ENCODE results near the gene NRL. TPM values are rescaled to one million over a fixed set of nuclear protein-coding genes. Genes with fewer than 3 reads are reported as not detected.

The NRL gene
- total RNA-seq, 1 experiment from 2014 or later, result 2.5 TPM

GRCh38 chr14:24145219-24145618 lies 30.5 kb upstream of the NRL start:
- Histone ChIP-seq H2AFZ (ENCODE audit: low read length) (no peak overlapping the region), H3K14ac (ENCODE audit: insufficient read depth, low read length) (no peak overlapping the region), H2BK15ac (ENCODE audit: low read depth, low read length) (no peak overlapping the region), H3K27me3 (ENCODE audit: insufficient read depth, low read length) (no peaks in the 10 kb centered on the region), H4K5ac (ENCODE audit: insufficient read length, low read depth, low read length) (no peak overlapping the region), H3K23ac (ENCODE audit: insufficient read length, low read depth, low read length) (no peak overlapping the region), H3K9me3 (ENCODE audit: control insufficient read depth, low read depth, low read length) (no peaks in the 10 kb centered on the region), H2BK5ac (ENCODE audit: insufficient read length, low read length) (no peak overlapping the region), H3K4ac (ENCODE audit: low read depth, low read length) (no peak overlapping the region), H2AK5ac (ENCODE audit: insufficient read length, low read length) (no peak overlapping the region), H3K4me1 (ENCODE audit: insufficient read depth, low read length) (no peaks in the 10 kb centered on the region), H3K56ac (ENCODE audit: insufficient read length, low read depth, low read length) (no peak overlapping the region), H2BK12ac (ENCODE audit: insufficient read length, low read depth, low read length) (no peak overlapping the region), H3K27ac (ENCODE audit: insufficient read length, low read depth, low read length) (no peak overlapping the region), H3K4me2 (ENCODE audit: insufficient read depth, insufficient read length, low read length) (peak overlapping the region; percentile 83), H3K23me2 (ENCODE audit: insufficient read length, low read depth, low read length, poor library complexity, severe bottlenecking) (peaks cover 19% of the 10 kb centered on the region), H4K91ac (ENCODE audit: insufficient read length, low read depth, low read length) (no peak overlapping the region), H2BK20ac (ENCODE audit: low read depth, low read length, poor library complexity, severe bottlenecking) (no peak overlapping the region), H3T11ph (ENCODE audit: low read length) (no peak overlapping the region), H3K9ac (ENCODE audit: extremely low read depth, insufficient read length, low read length) (peak overlapping the region; percentile 11), H2BK120ac (ENCODE audit: low read depth, low read length, poor library complexity, severe bottlenecking) (no peak overlapping the region), H3K79me1 (ENCODE audit: insufficient read depth, low read depth, low read length, poor library complexity, severe bottlenecking) (peaks cover 4% of the 10 kb centered on the region), H3K18ac (ENCODE audit: insufficient read length, low read depth, low read length) (no peak overlapping the region), H4K8ac (replicated peaks; ENCODE audit: insufficient read length, low read depth, low read length) (no peak overlapping the region), H3K79me2 (ENCODE audit: insufficient read depth, low read length) (peaks cover 8% of the 10 kb centered on the region; the same call in 1 of the 2 replicates), H4K20me1 (ENCODE audit: control insufficient read depth, insufficient read depth, insufficient read length) (no peaks in the 10 kb centered on the region)
- Mint-ChIP-seq H3K27ac (no peak overlapping the region), H3K4me1 (peaks cover 24% of the 10 kb centered on the region in 2 experiments), H3K4me3 (peak overlapping the region in 1 of 2 experiments; percentile 99; a peak in 4 of 5 replicates), H3K9me3 (no peaks in the 10 kb centered on the region), H3K27me3 (ENCODE audit: low read depth) (no peaks in the 10 kb centered on the region), H3K36me3 (ENCODE audit: insufficient read depth in 1 of 3, low read depth in 3 of 3) (peaks cover 3 to 45% (median 44%) of the 10 kb centered on the region in 3 experiments)
- TF ChIP-seq, protein P1, sequence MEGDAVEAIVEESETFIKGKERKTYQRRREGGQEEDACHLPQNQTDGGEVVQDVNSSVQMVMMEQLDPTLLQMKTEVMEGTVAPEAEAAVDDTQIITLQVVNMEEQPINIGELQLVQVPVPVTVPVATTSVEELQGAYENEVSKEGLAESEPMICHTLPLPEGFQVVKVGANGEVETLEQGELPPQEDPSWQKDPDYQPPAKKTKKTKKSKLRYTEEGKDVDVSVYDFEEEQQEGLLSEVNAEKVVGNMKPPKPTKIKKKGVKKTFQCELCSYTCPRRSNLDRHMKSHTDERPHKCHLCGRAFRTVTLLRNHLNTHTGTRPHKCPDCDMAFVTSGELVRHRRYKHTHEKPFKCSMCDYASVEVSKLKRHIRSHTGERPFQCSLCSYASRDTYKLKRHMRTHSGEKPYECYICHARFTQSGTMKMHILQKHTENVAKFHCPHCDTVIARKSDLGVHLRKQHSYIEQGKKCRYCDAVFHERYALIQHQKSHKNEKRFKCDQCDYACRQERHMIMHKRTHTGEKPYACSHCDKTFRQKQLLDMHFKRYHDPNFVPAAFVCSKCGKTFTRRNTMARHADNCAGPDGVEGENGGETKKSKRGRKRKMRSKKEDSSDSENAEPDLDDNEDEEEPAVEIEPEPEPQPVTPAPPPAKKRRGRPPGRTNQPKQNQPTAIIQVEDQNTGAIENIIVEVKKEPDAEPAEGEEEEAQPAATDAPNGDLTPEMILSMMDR (conservative IDR thresholded peaks at IDR 0.05), result no peak
- WGBS (ENCODE audit: extremely low coverage, insufficient read length, low lambda C conversion rate), result no CpG with 5 or more reads among the region's 2 CpGs
- DNase-seq, result no peak

Measured in H9 (cell line).